Measurements from ENCODE around the gene ATF6B. TPM values are rescaled to one million over a fixed set of nuclear protein-coding genes. Genes with fewer than 3 reads are reported as not detected.

Gene ATF6B
- total RNA-seq, 2 experiments from 2014 or later = 72.2 to 75.6 TPM

- intact Hi-C loops (cut with DNase I, micrococcal nuclease) = no loop called here
- Histone ChIP-seq H3K4me1 (ENCODE audit: insufficient read depth, low read length) (no peaks in the 10 kb centered on the region), H3K36me3 (ENCODE audit: insufficient read depth, low read length) (no peaks in the 10 kb centered on the region), H3K27me3 (ENCODE audit: control insufficient read depth in 1 of 2, insufficient read depth in 2 of 2, low read length in 2 of 2) (no peaks in the 10 kb centered on the region), H3K9me3 (ENCODE audit: control insufficient read depth in 1 of 2, insufficient read depth in 1 of 2, low read length in 2 of 2) (no peaks in the 10 kb centered on the region), H3K4me3 (ENCODE audit: low read length) (no peak overlapping the region), H3K27ac (ENCODE audit: low read depth in 1 of 2, low read length in 2 of 2) (no peak overlapping the region)
- Mint-ChIP-seq H3K27me3 (no peaks in the 10 kb centered on the region), H3K4me1 (ENCODE audit: low read depth) (no peaks in the 10 kb centered on the region), H3K27ac (no peak overlapping the region), H3K4me3 (no peak overlapping the region), H3K36me3 (ENCODE audit: low read depth) (no peaks in the 10 kb centered on the region), H3K9me3 (no peaks in the 10 kb centered on the region)
- ATAC-seq (ENCODE audit: poor library complexity) = no peak
- TF ChIP-seq CTCF (IDR thresholded peaks at IDR 0.05) = no peak
- POLR2A ChIA-PET = no interaction called here
- CTCF ChIA-PET = no interaction called here
- DNase-seq = no peak
Measured at GRCh38 chr6:32140420-32141046, 12.5 kb upstream of the ATF6B start.

GRCh38 chr6:32139590-32139989, 11.5 kb upstream of the ATF6B start:
- no peaks in the 10 kb centered on the region for H3K27me3 Mint-ChIP-seq
- H3K36me3 ChIP-seq (ENCODE audit: insufficient read depth, low read length) = no peaks in the 10 kb centered on the region
- H3K9me3 Mint-ChIP-seq = no peaks in the 10 kb centered on the region
- H3K4me3 Mint-ChIP-seq = no peak overlapping the region
- no peaks in the 10 kb centered on the region for H3K36me3 Mint-ChIP-seq (ENCODE audit: low read depth)
- ATAC-seq (ENCODE audit: poor library complexity) (no peak), DNase-seq (no peak)
- H3K9me3 ChIP-seq (ENCODE audit: control insufficient read depth in 1 of 2, insufficient read depth in 1 of 2, low read length in 2 of 2) = no peaks in the 10 kb centered on the region
- CTCF ChIA-PET = no interaction called here
- no peak overlapping the region for H3K4me3 ChIP-seq (ENCODE audit: low read length)
- H3K27ac Mint-ChIP-seq = no peak overlapping the region
- H3K27me3 ChIP-seq (ENCODE audit: control insufficient read depth in 1 of 2, insufficient read depth in 2 of 2, low read length in 2 of 2) = no peaks in the 10 kb centered on the region
- H3K4me1 Mint-ChIP-seq (ENCODE audit: low read depth) = no peaks in the 10 kb centered on the region
- no peak overlapping the region for H3K27ac ChIP-seq (ENCODE audit: low read depth in 1 of 2, low read length in 2 of 2)
- no peak for TF ChIP-seq CTCF (IDR thresholded peaks at IDR 0.05)
- POLR2A ChIA-PET = no interaction called here
- no peaks in the 10 kb centered on the region for H3K4me1 ChIP-seq (ENCODE audit: insufficient read depth, low read length)
- intact Hi-C loops (cut with DNase I, micrococcal nuclease) = loop anchor here in 1 of 2 experiments (10.0 kb wide), 1 partner anchor 1065 kb away; the partner anchor contains the start of genes HSD17B8, RING1, RXRB and SLC39A7

GRCh38 chr6:32137454-32137853, 9.4 kb upstream of the ATF6B start:
- intact Hi-C loops (cut with DNase I, micrococcal nuclease) = loop anchor here in 1 of 2 experiments (10.0 kb wide), 1 partner anchor 1067 kb away; the partner anchor contains the start of genes HSD17B8, RING1, RXRB and SLC39A7
- ATAC-seq (ENCODE audit: poor library complexity) (no peak), DNase-seq (no peak)
- POLR2A ChIA-PET = no interaction called here
- no peaks in the 10 kb centered on the region for H3K27me3 ChIP-seq (ENCODE audit: control insufficient read depth in 1 of 2, insufficient read depth in 2 of 2, low read length in 2 of 2)
- Mint-ChIP-seq H3K4me1 (ENCODE audit: low read depth) (no peaks in the 10 kb centered on the region), H3K27me3 (no peaks in the 10 kb centered on the region), H3K36me3 (ENCODE audit: low read depth) (no peaks in the 10 kb centered on the region), H3K27ac (no peak overlapping the region), H3K4me3 (no peak overlapping the region), H3K9me3 (no peaks in the 10 kb centered on the region)
- CTCF ChIA-PET = no interaction called here
- H3K4me1 ChIP-seq (ENCODE audit: insufficient read depth, low read length) = no peaks in the 10 kb centered on the region
- TF ChIP-seq CTCF (IDR thresholded peaks at IDR 0.05) = no peak
- no peaks in the 10 kb centered on the region for H3K36me3 ChIP-seq (ENCODE audit: insufficient read depth, low read length)
- no peaks in the 10 kb centered on the region for H3K9me3 ChIP-seq (ENCODE audit: control insufficient read depth in 1 of 2, insufficient read depth in 1 of 2, low read length in 2 of 2)
- no peak overlapping the region for H3K27ac ChIP-seq (ENCODE audit: low read depth in 1 of 2, low read length in 2 of 2)
- H3K4me3 ChIP-seq (ENCODE audit: low read length) = no peak overlapping the region

Data from CD4-positive, alpha-beta T cell (primary cell).